Mesendoderm (in vitro differentiated cells): ENCODE results near the gene MSANTD2.

ENCODE experiments used
- DNase-seq: peaks from one replicate; pipeline ENCODE4 v3.0.0; 2013
- H2AK5ac ChIP-seq: 2 replicates; pipeline ENCODE4 v1.6.1; 2013; ENCODE audit warnings: low read length, inconsistent platforms
- H2BK120ac ChIP-seq: 2 replicates; pipeline ENCODE4 v1.6.1; 2013; ENCODE audit warnings: low read depth, mild to moderate bottlenecking, low read length, moderate library complexity, mixed read lengths
- H2BK15ac ChIP-seq: replicated peaks from 2 replicates; pipeline ENCODE4 v1.6.1; 2013; ENCODE audit warnings: low read depth, mild to moderate bottlenecking, moderate library complexity
- H2BK5ac ChIP-seq: 2 replicates; pipeline ENCODE4 v1.6.1; 2013; ENCODE audit warnings: low read length, inconsistent platforms
- H3K18ac ChIP-seq: 2 replicates; pipeline ENCODE4 v1.6.1; 2013; ENCODE audit warnings: mild to moderate bottlenecking, low read length, mixed read lengths
- H3K23ac ChIP-seq: one replicate; pipeline ENCODE4 v1.6.1; 2013; ENCODE audit warnings: low read length
- H3K27ac ChIP-seq: 2 replicates; pipeline ENCODE4 v1.5.1; 2013; ENCODE audit warnings: low read depth, mild to moderate bottlenecking, inconsistent platforms, low read length, moderate library complexity
- H3K27me3 ChIP-seq: 2 replicates; pipeline ENCODE4 v1.6.1; 2013; ENCODE audit warnings: low read length, control low read depth, mild to moderate bottlenecking, inconsistent platforms; ENCODE audit not compliant: insufficient read depth, poor library complexity
- H3K36me3 ChIP-seq: 2 replicates; pipeline ENCODE4 v1.6.1; 2013; ENCODE audit warnings: low read length, inconsistent platforms; ENCODE audit not compliant: control insufficient read depth, insufficient read depth
- H3K4ac ChIP-seq: one replicate; pipeline ENCODE4 v1.6.1; 2013; ENCODE audit warnings: low read depth, mild to moderate bottlenecking, low read length, moderate library complexity
- H3K4me1 ChIP-seq: 2 replicates; pipeline ENCODE4 v1.6.1; 2013; ENCODE audit warnings: low read depth, low read length, inconsistent platforms; ENCODE audit not compliant: control insufficient read depth
- H3K4me2 ChIP-seq: 2 replicates; pipeline ENCODE4 v1.6.1; 2013; ENCODE audit warnings: low read length
- H3K4me3 ChIP-seq: 2 replicates; pipeline ENCODE4 v1.5.1; 2013; ENCODE audit warnings: mild to moderate bottlenecking, low read length
- H3K56ac ChIP-seq: one replicate; pipeline ENCODE4 v1.6.1; 2013; ENCODE audit warnings: low read length
- H3K79me1 ChIP-seq: 2 replicates; pipeline ENCODE4 v1.6.1; 2013; ENCODE audit warnings: low read length, inconsistent platforms
- H3K79me2 ChIP-seq: 2 replicates; pipeline ENCODE4 v1.6.1; 2013; ENCODE audit warnings: mild to moderate bottlenecking, low read length; ENCODE audit not compliant: control insufficient read depth, insufficient read depth
- H3K9ac ChIP-seq: 2 replicates; pipeline ENCODE4 v1.6.1; 2013; ENCODE audit warnings: low read length, inconsistent platforms
- H4K5ac ChIP-seq: one replicate; pipeline ENCODE4 v1.6.1; 2013; ENCODE audit warnings: low read length
- H4K8ac ChIP-seq: one replicate; pipeline ENCODE4 v1.6.1; 2013; ENCODE audit warnings: low read depth, mild to moderate bottlenecking, control low read depth, low read length, moderate library complexity
- WGBS: extraction: QIAGEN DNeasy Blood & Tissue Kit; methylation state at CpG from one replicate; pipeline ENCODE4 v1.1.7; 2013; ENCODE audit warnings: low lambda C conversion rate, missing lambda C conversion rate; ENCODE audit not compliant: insufficient coverage; ENCODE audit errors: extremely low coverage; 5-methylcytosine and 5-hydroxymethylcytosine counted together

The MSANTD2 gene

GRCh38 chr11:124722176-124722575 lies 78.0 kb downstream of the MSANTD2 start:
- no peak for DNase-seq
- Histone ChIP-seq H4K8ac (no peak overlapping the region), H3K4me1 (peaks cover 20% of the 10 kb centered on the region), H3K56ac (no peak overlapping the region), H3K79me2 (no peaks in the 10 kb centered on the region), H4K5ac (no peak overlapping the region), H2BK5ac (no peak overlapping the region), H2BK15ac (no peak overlapping the region), H2AK5ac (no peak overlapping the region), H3K27me3 (peaks cover 48% of the 10 kb centered on the region), H3K4me3 (no peak overlapping the region), H3K23ac (no peak overlapping the region), H3K79me1 (no peaks in the 10 kb centered on the region), H3K27ac (no peak overlapping the region), H3K4me2 (no peak overlapping the region), H3K9ac (no peak overlapping the region), H3K36me3 (no peaks in the 10 kb centered on the region), H3K18ac (no peak overlapping the region), H3K4ac (no peak overlapping the region), H2BK120ac (no peak overlapping the region)
- no CpG with 5 or more reads among the region's 6 CpGs for WGBS

- no peak overlapping the region for H3K4me2 ChIP-seq
- H2BK5ac ChIP-seq: no peak overlapping the region
- no peak overlapping the region for H3K9ac ChIP-seq
- no peak overlapping the region for H3K23ac ChIP-seq
- no peak overlapping the region for H3K27ac ChIP-seq
- no peak overlapping the region for H3K4ac ChIP-seq
- H3K4me3 ChIP-seq: no peak overlapping the region
- no peaks in the 10 kb centered on the region for H3K36me3 ChIP-seq
- peaks cover 9% of the 10 kb centered on the region for H3K4me1 ChIP-seq
- no peak overlapping the region for H4K8ac ChIP-seq
- H3K18ac ChIP-seq: no peak overlapping the region
- H2BK120ac ChIP-seq: no peak overlapping the region
- no peaks in the 10 kb centered on the region for H3K79me2 ChIP-seq
- WGBS: no CpG with 5 or more reads among the region's 2 CpGs
- no peak overlapping the region for H2BK15ac ChIP-seq
- no peak overlapping the region for H2AK5ac ChIP-seq
- no peak for DNase-seq
- no peak overlapping the region for H3K56ac ChIP-seq
- peaks cover 55% of the 10 kb centered on the region for H3K27me3 ChIP-seq
- H4K5ac ChIP-seq: no peak overlapping the region
- H3K79me1 ChIP-seq: no peaks in the 10 kb centered on the region
These were observed 80.7 kb downstream of the MSANTD2 start for GRCh38 chr11:124719534-124719933.

- WGBS: no CpG with 5 or more reads among the region's 14 CpGs
- no peak overlapping the region for H3K18ac ChIP-seq
- peak overlapping the region; percentile 57 for H3K23ac ChIP-seq
- no peaks in the 10 kb centered on the region for H3K79me2 ChIP-seq
- H2BK5ac ChIP-seq: no peak overlapping the region
- H3K9ac ChIP-seq: no peak overlapping the region
- H2AK5ac ChIP-seq: no peak overlapping the region
- H3K56ac ChIP-seq: peak overlapping the region; percentile 46
- no peaks in the 10 kb centered on the region for H3K36me3 ChIP-seq
- peaks cover 55% of the 10 kb centered on the region for H3K27me3 ChIP-seq
- no peak overlapping the region for H3K4me3 ChIP-seq
- no peak overlapping the region for H2BK15ac ChIP-seq
- DNase-seq: no peak
- H3K4me1 ChIP-seq: peaks cover 9% of the 10 kb centered on the region
- H4K5ac ChIP-seq: no peak overlapping the region
- H3K79me1 ChIP-seq: no peaks in the 10 kb centered on the region
- H4K8ac ChIP-seq: no peak overlapping the region
- H3K4me2 ChIP-seq: no peak overlapping the region
- H3K4ac ChIP-seq: no peak overlapping the region
- H2BK120ac ChIP-seq: no peak overlapping the region
- H3K27ac ChIP-seq: no peak overlapping the region
These were observed 81.4 kb downstream of the MSANTD2 start for GRCh38 chr11:124718801-124719200.

- H4K8ac ChIP-seq: no peak overlapping the region
- peak overlapping the region; percentile 40 for H3K56ac ChIP-seq
- H3K27ac ChIP-seq: no peak overlapping the region
- no peak overlapping the region for H2AK5ac ChIP-seq
- no peak overlapping the region for H4K5ac ChIP-seq
- H3K4me3 ChIP-seq: peak overlapping the region; percentile 28
- H2BK120ac ChIP-seq: no peak overlapping the region
- H3K4me1 ChIP-seq: peaks cover 9% of the 10 kb centered on the region
- peak; percentile 70 for DNase-seq
- H3K9ac ChIP-seq: peak overlapping the region; percentile 51
- H3K79me1 ChIP-seq: no peaks in the 10 kb centered on the region
- peaks cover 54% of the 10 kb centered on the region for H3K27me3 ChIP-seq
- WGBS: no CpG with 5 or more reads among the region's 45 CpGs
- H3K18ac ChIP-seq: peak overlapping the region; percentile 9
- no peaks in the 10 kb centered on the region for H3K79me2 ChIP-seq
- no peak overlapping the region for H2BK15ac ChIP-seq
- peak overlapping the region; percentile 60 for H3K23ac ChIP-seq
- no peak overlapping the region for H3K4ac ChIP-seq
- peak overlapping the region; percentile 56 for H3K4me2 ChIP-seq
- H3K36me3 ChIP-seq: no peaks in the 10 kb centered on the region
- no peak overlapping the region for H2BK5ac ChIP-seq
These were observed 82.2 kb downstream of the MSANTD2 start for GRCh38 chr11:124717786-124718651.

GRCh38 chr11:124717421-124717785 lies 82.8 kb downstream of the MSANTD2 start:
- H2BK120ac ChIP-seq: no peak overlapping the region
- peak overlapping the region; percentile 6 for H3K56ac ChIP-seq
- H3K36me3 ChIP-seq: no peaks in the 10 kb centered on the region
- WGBS: no CpG with 5 or more reads among the region's 7 CpGs
- H3K4me2 ChIP-seq: peak overlapping the region; percentile 56
- no peak overlapping the region for H2AK5ac ChIP-seq
- peaks cover 8% of the 10 kb centered on the region for H3K4me1 ChIP-seq
- H3K79me2 ChIP-seq: no peaks in the 10 kb centered on the region
- H3K27ac ChIP-seq: no peak overlapping the region
- no peak overlapping the region for H4K5ac ChIP-seq
- no peak overlapping the region for H2BK15ac ChIP-seq
- H3K27me3 ChIP-seq: peaks cover 50% of the 10 kb centered on the region
- H3K4me3 ChIP-seq: no peak overlapping the region
- no peaks in the 10 kb centered on the region for H3K79me1 ChIP-seq
- H2BK5ac ChIP-seq: no peak overlapping the region
- no peak overlapping the region for H3K18ac ChIP-seq
- H3K4ac ChIP-seq: no peak overlapping the region
- no peak overlapping the region for H3K23ac ChIP-seq
- no peak overlapping the region for H4K8ac ChIP-seq
- no peak for DNase-seq
- H3K9ac ChIP-seq: no peak overlapping the region

GRCh38 chr11:124716591-124716990 lies 83.6 kb downstream of the MSANTD2 start:
- no peaks in the 10 kb centered on the region for H3K79me1 ChIP-seq
- no peak overlapping the region for H2BK120ac ChIP-seq
- H3K36me3 ChIP-seq: no peaks in the 10 kb centered on the region
- DNase-seq: no peak
- H4K8ac ChIP-seq: no peak overlapping the region
- no peak overlapping the region for H3K56ac ChIP-seq
- WGBS: no CpG with 5 or more reads among the region's 3 CpGs
- no peak overlapping the region for H3K23ac ChIP-seq
- peaks cover 43% of the 10 kb centered on the region for H3K27me3 ChIP-seq
- no peak overlapping the region for H3K4me2 ChIP-seq
- no peak overlapping the region for H4K5ac ChIP-seq
- H2AK5ac ChIP-seq: no peak overlapping the region
- H3K4ac ChIP-seq: no peak overlapping the region
- H3K4me1 ChIP-seq: peaks cover 6% of the 10 kb centered on the region
- H3K18ac ChIP-seq: no peak overlapping the region
- H2BK5ac ChIP-seq: no peak overlapping the region
- no peaks in the 10 kb centered on the region for H3K79me2 ChIP-seq
- H3K27ac ChIP-seq: no peak overlapping the region
- H2BK15ac ChIP-seq: no peak overlapping the region
- no peak overlapping the region for H3K9ac ChIP-seq
- no peak overlapping the region for H3K4me3 ChIP-seq
